ENCODE results near the gene DUT. TPM values are rescaled to one million over a fixed set of nuclear protein-coding genes. Genes with fewer than 3 reads are reported as not detected.

Gene DUT
- total RNA-seq, 2 experiments from 2014 or later, result 291 to 308 TPM

- DNase-seq, result no peak
- ChIA-PET CTCF (no interaction called here), POLR2A (no interaction called here)
- no peaks in the 10 kb centered on the region for H3K36me3 Mint-ChIP-seq (ENCODE audit: low read depth)
- H3K4me3 Mint-ChIP-seq, result no peak overlapping the region
- no peaks in the 10 kb centered on the region for H3K9me3 Mint-ChIP-seq
- peaks cover 5% of the 10 kb centered on the region for H3K27me3 Mint-ChIP-seq
- H3K27ac Mint-ChIP-seq, result no peak overlapping the region
- no peaks in the 10 kb centered on the region for H3K4me1 Mint-ChIP-seq
Measured at GRCh38 chr15:48385031-48385830, 54.0 kb downstream of the DUT start.

GRCh38 chr15:48388016-48388851 is 57.0 kb downstream of the DUT start:
- Mint-ChIP-seq H3K4me1 (no peaks in the 10 kb centered on the region), H3K27ac (no peak overlapping the region), H3K36me3 (ENCODE audit: low read depth) (no peaks in the 10 kb centered on the region), H3K27me3 (peaks cover 9% of the 10 kb centered on the region), H3K9me3 (no peaks in the 10 kb centered on the region), H3K4me3 (no peak overlapping the region)
- CTCF ChIA-PET, result no interaction called here
- POLR2A ChIA-PET, result no interaction called here
- no peak for DNase-seq

GRCh38 chr15:48388910-48389309 is 57.7 kb downstream of the DUT start:
- no peaks in the 10 kb centered on the region for H3K36me3 Mint-ChIP-seq (ENCODE audit: low read depth)
- H3K27ac Mint-ChIP-seq, result no peak overlapping the region
- H3K9me3 Mint-ChIP-seq, result no peaks in the 10 kb centered on the region
- ChIA-PET POLR2A (no interaction called here), CTCF (no interaction called here)
- peaks cover 9% of the 10 kb centered on the region for H3K27me3 Mint-ChIP-seq
- H3K4me1 Mint-ChIP-seq, result no peaks in the 10 kb centered on the region
- H3K4me3 Mint-ChIP-seq, result no peak overlapping the region
- DNase-seq, result no peak

GRCh38 chr15:48389691-48390143 is 58.5 kb downstream of the DUT start:
- Mint-ChIP-seq H3K9me3 (no peaks in the 10 kb centered on the region), H3K4me3 (no peak overlapping the region), H3K27me3 (peaks cover 9% of the 10 kb centered on the region), H3K4me1 (no peaks in the 10 kb centered on the region), H3K36me3 (ENCODE audit: low read depth) (no peaks in the 10 kb centered on the region), H3K27ac (no peak overlapping the region)
- CTCF ChIA-PET, result no interaction called here
- no peak for DNase-seq
- POLR2A ChIA-PET, result no interaction called here

- peaks cover 9% of the 10 kb centered on the region for H3K27me3 Mint-ChIP-seq
- no peaks in the 10 kb centered on the region for H3K36me3 Mint-ChIP-seq (ENCODE audit: low read depth)
- H3K27ac Mint-ChIP-seq, result no peak overlapping the region
- ChIA-PET CTCF (no interaction called here), POLR2A (no interaction called here)
- DNase-seq, result no peak
- H3K4me3 Mint-ChIP-seq, result no peak overlapping the region
- no peaks in the 10 kb centered on the region for H3K4me1 Mint-ChIP-seq
- H3K9me3 Mint-ChIP-seq, result no peaks in the 10 kb centered on the region
Measured at GRCh38 chr15:48391950-48392349, 60.7 kb downstream of the DUT start.

- POLR2A ChIA-PET, result no interaction called here
- CTCF ChIA-PET, result no interaction called here
- Mint-ChIP-seq H3K27me3 (peaks cover 9% of the 10 kb centered on the region), H3K4me3 (no peak overlapping the region), H3K4me1 (no peaks in the 10 kb centered on the region), H3K9me3 (no peaks in the 10 kb centered on the region), H3K27ac (no peak overlapping the region), H3K36me3 (ENCODE audit: low read depth) (no peaks in the 10 kb centered on the region)
- no peak for DNase-seq
Measured at GRCh38 chr15:48392356-48392755, 61.1 kb downstream of the DUT start.

Other genes with a start within 250 kb of the DUT start
- gene SLC24A5, start 210.4 kb upstream of the DUT start, total RNA-seq, result not detected
- gene MYEF2, start 153.1 kb upstream of the DUT start, total RNA-seq, result 10 to 100 TPM; 23.3 to 25.2 TPM
- gene CTXN2, start 139.8 kb upstream of the DUT start, total RNA-seq, result not detected
- not detected for gene SLC12A1, start 125.1 kb upstream of the DUT start, total RNA-seq

Data from activated CD4-positive, alpha-beta T cell treated with anti-CD3 and anti-CD28 coated beads, Interleukin-2, amount 10 ng/mL, durations not matched to agents 7 days and 5 days (primary cell).